ENCODE data around the gene MORN5.

DNA sequence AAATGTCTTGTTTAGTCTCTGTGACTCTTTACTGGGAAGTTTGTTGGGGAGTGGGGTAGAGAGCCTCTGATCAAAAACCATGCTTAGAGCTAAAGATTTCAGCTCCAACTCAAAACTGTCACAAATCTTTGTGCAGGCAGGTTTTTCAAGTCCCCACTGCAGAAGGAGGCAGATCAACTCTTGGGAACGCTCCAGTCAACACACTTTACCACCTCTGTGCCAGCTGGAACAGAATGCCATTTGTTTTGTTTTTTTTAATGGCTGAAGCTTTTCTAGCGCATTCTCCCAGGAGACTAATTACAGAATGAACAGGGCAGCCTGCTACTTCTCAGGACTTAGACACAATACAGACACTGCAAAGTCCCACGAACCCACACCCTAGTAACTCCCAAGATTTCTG, 87.0 kb downstream of the MORN5 start:
- no peak for TF ChIP-seq POLR2A (IDR thresholded peaks at IDR 0.05; ENCODE audit: low read depth, low read length)
- no peak for TF ChIP-seq POLR2AphosphoS5 (IDR thresholded peaks at IDR 0.05; ENCODE audit: low read depth, low read length)
